HL-60 (cell line): Measurements from ENCODE around the gene LIN37.

Experiments
- CTCF ChIP-seq: IDR thresholded peaks from one replicate; pipeline ENCODE4 v1.5.1; 2011; ENCODE audit warnings: low read length, control low read depth, inconsistent platforms; ENCODE audit not compliant: insufficient read depth
- TF ChIP-seq, protein P1 (sequence below): IDR thresholded peaks from 2 replicates; pipeline ENCODE4 v1.6.1; 2012; ENCODE audit warnings: low read depth; ENCODE audit not compliant: insufficient replicate concordance

GRCh38 chr19:35714601-35715354 is 33.6 kb upstream of the LIN37 start:
- TF ChIP-seq CTCF, result no peak
- TF ChIP-seq, protein P1, sequence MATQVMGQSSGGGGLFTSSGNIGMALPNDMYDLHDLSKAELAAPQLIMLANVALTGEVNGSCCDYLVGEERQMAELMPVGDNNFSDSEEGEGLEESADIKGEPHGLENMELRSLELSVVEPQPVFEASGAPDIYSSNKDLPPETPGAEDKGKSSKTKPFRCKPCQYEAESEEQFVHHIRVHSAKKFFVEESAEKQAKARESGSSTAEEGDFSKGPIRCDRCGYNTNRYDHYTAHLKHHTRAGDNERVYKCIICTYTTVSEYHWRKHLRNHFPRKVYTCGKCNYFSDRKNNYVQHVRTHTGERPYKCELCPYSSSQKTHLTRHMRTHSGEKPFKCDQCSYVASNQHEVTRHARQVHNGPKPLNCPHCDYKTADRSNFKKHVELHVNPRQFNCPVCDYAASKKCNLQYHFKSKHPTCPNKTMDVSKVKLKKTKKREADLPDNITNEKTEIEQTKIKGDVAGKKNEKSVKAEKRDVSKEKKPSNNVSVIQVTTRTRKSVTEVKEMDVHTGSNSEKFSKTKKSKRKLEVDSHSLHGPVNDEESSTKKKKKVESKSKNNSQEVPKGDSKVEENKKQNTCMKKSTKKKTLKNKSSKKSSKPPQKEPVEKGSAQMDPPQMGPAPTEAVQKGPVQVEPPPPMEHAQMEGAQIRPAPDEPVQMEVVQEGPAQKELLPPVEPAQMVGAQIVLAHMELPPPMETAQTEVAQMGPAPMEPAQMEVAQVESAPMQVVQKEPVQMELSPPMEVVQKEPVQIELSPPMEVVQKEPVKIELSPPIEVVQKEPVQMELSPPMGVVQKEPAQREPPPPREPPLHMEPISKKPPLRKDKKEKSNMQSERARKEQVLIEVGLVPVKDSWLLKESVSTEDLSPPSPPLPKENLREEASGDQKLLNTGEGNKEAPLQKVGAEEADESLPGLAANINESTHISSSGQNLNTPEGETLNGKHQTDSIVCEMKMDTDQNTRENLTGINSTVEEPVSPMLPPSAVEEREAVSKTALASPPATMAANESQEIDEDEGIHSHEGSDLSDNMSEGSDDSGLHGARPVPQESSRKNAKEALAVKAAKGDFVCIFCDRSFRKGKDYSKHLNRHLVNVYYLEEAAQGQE, result no peak
